ENCODE results near the gene DPF3. TPM values are rescaled to one million over a fixed set of nuclear protein-coding genes. Genes with fewer than 3 reads are reported as not detected.

Gene DPF3
- total RNA-seq, 1 experiment from 2014 or later = not detected

DNA sequence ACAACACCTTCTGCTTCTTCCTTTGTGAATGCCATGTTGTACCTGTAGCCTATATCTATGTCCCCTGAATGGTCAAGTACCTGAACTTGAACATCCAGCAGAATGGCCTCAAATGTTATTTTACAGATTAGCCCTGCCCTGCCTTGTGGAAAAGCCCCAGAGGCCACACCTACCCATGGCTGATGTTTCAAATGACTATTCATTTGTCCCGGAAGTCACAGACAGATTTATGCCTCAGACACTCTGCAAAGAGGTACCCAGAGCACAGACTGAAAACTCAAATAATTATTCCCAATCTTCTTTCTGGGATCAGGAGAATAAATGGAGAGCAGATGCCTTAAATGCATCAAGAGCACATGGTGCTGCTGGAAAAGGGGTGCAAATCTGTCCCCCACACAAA lies 13.0 kb upstream of the DPF3 start:
- TF ChIP-seq, protein P1, sequence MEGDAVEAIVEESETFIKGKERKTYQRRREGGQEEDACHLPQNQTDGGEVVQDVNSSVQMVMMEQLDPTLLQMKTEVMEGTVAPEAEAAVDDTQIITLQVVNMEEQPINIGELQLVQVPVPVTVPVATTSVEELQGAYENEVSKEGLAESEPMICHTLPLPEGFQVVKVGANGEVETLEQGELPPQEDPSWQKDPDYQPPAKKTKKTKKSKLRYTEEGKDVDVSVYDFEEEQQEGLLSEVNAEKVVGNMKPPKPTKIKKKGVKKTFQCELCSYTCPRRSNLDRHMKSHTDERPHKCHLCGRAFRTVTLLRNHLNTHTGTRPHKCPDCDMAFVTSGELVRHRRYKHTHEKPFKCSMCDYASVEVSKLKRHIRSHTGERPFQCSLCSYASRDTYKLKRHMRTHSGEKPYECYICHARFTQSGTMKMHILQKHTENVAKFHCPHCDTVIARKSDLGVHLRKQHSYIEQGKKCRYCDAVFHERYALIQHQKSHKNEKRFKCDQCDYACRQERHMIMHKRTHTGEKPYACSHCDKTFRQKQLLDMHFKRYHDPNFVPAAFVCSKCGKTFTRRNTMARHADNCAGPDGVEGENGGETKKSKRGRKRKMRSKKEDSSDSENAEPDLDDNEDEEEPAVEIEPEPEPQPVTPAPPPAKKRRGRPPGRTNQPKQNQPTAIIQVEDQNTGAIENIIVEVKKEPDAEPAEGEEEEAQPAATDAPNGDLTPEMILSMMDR (IDR thresholded peaks at IDR 0.05) = no peak
- TF ChIP-seq, protein P2, sequence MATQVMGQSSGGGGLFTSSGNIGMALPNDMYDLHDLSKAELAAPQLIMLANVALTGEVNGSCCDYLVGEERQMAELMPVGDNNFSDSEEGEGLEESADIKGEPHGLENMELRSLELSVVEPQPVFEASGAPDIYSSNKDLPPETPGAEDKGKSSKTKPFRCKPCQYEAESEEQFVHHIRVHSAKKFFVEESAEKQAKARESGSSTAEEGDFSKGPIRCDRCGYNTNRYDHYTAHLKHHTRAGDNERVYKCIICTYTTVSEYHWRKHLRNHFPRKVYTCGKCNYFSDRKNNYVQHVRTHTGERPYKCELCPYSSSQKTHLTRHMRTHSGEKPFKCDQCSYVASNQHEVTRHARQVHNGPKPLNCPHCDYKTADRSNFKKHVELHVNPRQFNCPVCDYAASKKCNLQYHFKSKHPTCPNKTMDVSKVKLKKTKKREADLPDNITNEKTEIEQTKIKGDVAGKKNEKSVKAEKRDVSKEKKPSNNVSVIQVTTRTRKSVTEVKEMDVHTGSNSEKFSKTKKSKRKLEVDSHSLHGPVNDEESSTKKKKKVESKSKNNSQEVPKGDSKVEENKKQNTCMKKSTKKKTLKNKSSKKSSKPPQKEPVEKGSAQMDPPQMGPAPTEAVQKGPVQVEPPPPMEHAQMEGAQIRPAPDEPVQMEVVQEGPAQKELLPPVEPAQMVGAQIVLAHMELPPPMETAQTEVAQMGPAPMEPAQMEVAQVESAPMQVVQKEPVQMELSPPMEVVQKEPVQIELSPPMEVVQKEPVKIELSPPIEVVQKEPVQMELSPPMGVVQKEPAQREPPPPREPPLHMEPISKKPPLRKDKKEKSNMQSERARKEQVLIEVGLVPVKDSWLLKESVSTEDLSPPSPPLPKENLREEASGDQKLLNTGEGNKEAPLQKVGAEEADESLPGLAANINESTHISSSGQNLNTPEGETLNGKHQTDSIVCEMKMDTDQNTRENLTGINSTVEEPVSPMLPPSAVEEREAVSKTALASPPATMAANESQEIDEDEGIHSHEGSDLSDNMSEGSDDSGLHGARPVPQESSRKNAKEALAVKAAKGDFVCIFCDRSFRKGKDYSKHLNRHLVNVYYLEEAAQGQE (IDR thresholded peaks at IDR 0.05; ENCODE audit: insufficient read depth in 1 of 2, low read depth in 2 of 2, low read length in 1 of 2) = no peak
- TF ChIP-seq POLR2AphosphoS5 (IDR thresholded peaks at IDR 0.05; ENCODE audit: low read depth, low read length) (no peak), TCF7L2 (IDR thresholded peaks at IDR 0.05; ENCODE audit: low read depth, low read length) (no peak), SIN3A (IDR thresholded peaks at IDR 0.05; ENCODE audit: borderline replicate concordance, insufficient read depth, low read depth, low read length) (no peak)
- ATAC-seq (no peak), DNase-seq (ENCODE audit: low read depth, low spot score) (no peak)
- Histone ChIP-seq H3K9me3 (ENCODE audit: control insufficient read depth, insufficient read depth, low read depth, low read length) (no peaks in the 10 kb centered on the region), H3K27me3 (ENCODE audit: control insufficient read depth, insufficient read depth, low read length) (no peaks in the 10 kb centered on the region), H3K36me3 (ENCODE audit: control insufficient read depth, insufficient read depth, low read length) (no peaks in the 10 kb centered on the region), H3K4me3 (ENCODE audit: low read depth in 2 of 2, low read length in 2 of 2) (no peak overlapping the region), H3K4me1 (ENCODE audit: control insufficient read depth, insufficient read depth, low read length) (peaks cover 4% of the 10 kb centered on the region; the same call in 1 of the 2 replicates), H3K27ac (ENCODE audit: low read length) (no peak overlapping the region)
- in situ Hi-C loops (cut with HindIII; ENCODE audit: low pct_unique_long_range_greater_than_20kb, low sequenced_read_pairs) (no loop called here), intact Hi-C loops (cut with micrococcal nuclease; ENCODE audit: unreplicated experiment) (no loop called here)
- POLR2A ChIA-PET = no interaction called here
- BruUV-seq (replicated peaks) = no TSS peak
- CTCF ChIA-PET = interaction anchor here (1.4 kb wide), 1 partner anchor 393 kb away, joined by 7 read pairs; no protein-coding TSS in a partner anchor

DNA sequence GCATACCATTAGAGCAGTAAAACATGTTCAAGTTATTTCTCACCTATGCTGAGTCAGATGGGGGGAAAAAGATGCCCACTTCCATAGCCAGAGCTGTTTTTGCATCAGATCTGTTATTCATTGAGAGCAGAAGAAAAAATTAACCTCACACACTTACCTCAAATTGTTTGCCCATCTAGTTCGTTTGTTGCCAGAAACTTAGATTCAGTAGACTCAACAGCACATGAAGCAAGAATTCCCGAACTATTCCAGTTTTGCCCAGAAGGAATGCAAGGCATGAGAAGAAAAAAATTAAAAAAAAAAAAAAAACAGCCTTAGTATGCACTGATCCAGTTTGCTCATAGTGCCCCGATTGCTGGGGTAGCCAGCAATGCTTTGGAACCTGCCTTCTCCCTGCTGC lies 12.4 kb upstream of the DPF3 start:
- H3K9me3 ChIP-seq (ENCODE audit: control insufficient read depth, insufficient read depth, low read depth, low read length) = no peaks in the 10 kb centered on the region
- intact Hi-C loops (cut with micrococcal nuclease; ENCODE audit: unreplicated experiment) (no loop called here), in situ Hi-C loops (cut with HindIII; ENCODE audit: low pct_unique_long_range_greater_than_20kb, low sequenced_read_pairs) (no loop called here)
- ChIA-PET CTCF (interaction anchor here (1.4 kb wide), 1 partner anchor 392 kb away, joined by 7 read pairs; no protein-coding TSS in a partner anchor), POLR2A (no interaction called here)
- no peak overlapping the region for H3K27ac ChIP-seq (ENCODE audit: low read length)
- peaks cover 4% of the 10 kb centered on the region; the same call in 1 of the 2 replicates for H3K4me1 ChIP-seq (ENCODE audit: control insufficient read depth, insufficient read depth, low read length)
- H3K36me3 ChIP-seq (ENCODE audit: control insufficient read depth, insufficient read depth, low read length) = no peaks in the 10 kb centered on the region
- no TSS peak for BruUV-seq (replicated peaks)
- TF ChIP-seq POLR2AphosphoS5 (IDR thresholded peaks at IDR 0.05; ENCODE audit: low read depth, low read length) (no peak), SIN3A (IDR thresholded peaks at IDR 0.05; ENCODE audit: borderline replicate concordance, insufficient read depth, low read depth, low read length) (no peak)
- TF ChIP-seq, protein P1 (IDR thresholded peaks at IDR 0.05) = no peak
- TF ChIP-seq, protein P2 (IDR thresholded peaks at IDR 0.05; ENCODE audit: insufficient read depth in 1 of 2, low read depth in 2 of 2, low read length in 1 of 2) = no peak
- H3K27me3 ChIP-seq (ENCODE audit: control insufficient read depth, insufficient read depth, low read length) = no peaks in the 10 kb centered on the region
- ATAC-seq = no peak
- no peak overlapping the region for H3K4me3 ChIP-seq (ENCODE audit: low read depth in 2 of 2, low read length in 2 of 2)
- no peak for DNase-seq (ENCODE audit: low read depth, low spot score)
